ENCODE measurements around the gene ERC2.

ERC2 gene

DNA sequence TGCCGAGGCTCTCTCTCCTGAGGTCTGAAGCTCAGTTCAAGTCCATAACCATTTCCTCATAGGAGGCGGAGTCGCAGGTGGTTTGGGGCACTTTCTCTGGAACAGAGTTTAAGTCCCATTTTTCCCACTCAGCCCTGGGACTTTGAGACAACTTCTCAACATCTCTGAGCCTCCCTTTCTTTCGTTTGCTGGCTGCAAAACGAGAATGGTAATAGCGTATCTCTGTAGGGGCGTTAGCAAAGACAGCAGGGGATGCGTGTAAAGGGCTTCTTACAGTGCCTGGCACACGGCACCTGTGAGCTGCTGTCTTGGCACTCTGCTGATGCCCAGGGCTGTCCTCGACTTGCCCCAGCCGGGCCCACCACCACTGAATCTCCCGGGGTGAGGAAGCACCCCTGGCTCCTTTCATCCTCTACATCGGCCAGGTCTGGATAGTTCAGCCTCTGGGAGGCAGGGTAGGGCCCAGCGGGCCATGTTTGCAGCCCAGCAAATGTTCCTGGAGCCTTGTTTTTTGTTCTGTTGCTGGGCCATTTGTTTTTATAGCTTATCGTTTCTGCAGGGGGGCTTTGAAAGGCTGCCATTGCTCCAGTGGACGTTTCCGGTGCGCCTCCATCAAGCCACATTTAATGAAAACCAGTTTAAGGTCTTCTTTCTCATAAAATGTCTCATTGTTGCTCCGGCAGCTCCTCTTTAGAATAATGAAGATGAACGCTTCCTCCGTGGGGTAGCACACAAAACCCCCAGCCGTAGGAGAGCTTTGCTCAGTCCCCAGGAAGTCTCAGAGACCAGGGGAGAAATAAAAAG lies 921.2 kb downstream of the ERC2 start:
- Histone ChIP-seq H3K36me3 (ENCODE audit: control insufficient read depth in 2 of 2, insufficient read depth in 1 of 2, low read length in 2 of 2) (no peaks in the 10 kb centered on the region), H3K4me1 (ENCODE audit: control insufficient read depth, insufficient read depth, low read length) (peaks cover 6% of the 10 kb centered on the region; the same call in 1 of the 2 replicates), H3K27ac (ENCODE audit: extremely low read depth, low read depth, low read length) (no peak overlapping the region; the same call in 1 of the 2 replicates), H3K9me3 (ENCODE audit: control insufficient read depth, insufficient read depth, low read depth, low read length) (no peaks in the 10 kb centered on the region), H3K4me3 (ENCODE audit: low read depth, low read length) (no peak overlapping the region)
- POLR2A ChIA-PET, result no interaction called here
- CTCF ChIA-PET, result no interaction called here
- TF ChIP-seq ZNF529 (tag by site-specific recombination; IDR thresholded peaks at IDR 0.05; ENCODE audit: insufficient replicate concordance) (no peak), SALL2 (tag by site-specific recombination; IDR thresholded peaks at IDR 0.05; ENCODE audit: borderline replicate concordance) (no peak), KLF1 (tag by site-specific recombination; IDR thresholded peaks at IDR 0.05) (no peak), KLF7 (tag by site-specific recombination; IDR thresholded peaks at IDR 0.05; ENCODE audit: borderline replicate concordance) (no peak), GLIS1 (tag by site-specific recombination; IDR thresholded peaks at IDR 0.05) (peak; percentile 88), ZNF558 (tag by site-specific recombination; IDR thresholded peaks at IDR 0.05) (no peak), ZNF837 (tag by site-specific recombination; IDR thresholded peaks at IDR 0.05) (no peak), ZNF341 (tag by site-specific recombination; IDR thresholded peaks at IDR 0.05; ENCODE audit: low read depth) (no peak), ZNF830 (tag by site-specific recombination; IDR thresholded peaks at IDR 0.05; ENCODE audit: low read depth) (no peak), ZBTB49 (tag by site-specific recombination; IDR thresholded peaks at IDR 0.05; ENCODE audit: low read depth) (no peak), ZSCAN30 (tag by site-specific recombination; IDR thresholded peaks at IDR 0.05) (no peak), ZNF248 (tag by site-specific recombination; IDR thresholded peaks at IDR 0.05) (no peak), ZNF768 (tag by site-specific recombination; IDR thresholded peaks at IDR 0.05) (no peak), BCL11B (tag by site-specific recombination; IDR thresholded peaks at IDR 0.05; ENCODE audit: low read depth) (no peak), ZNF426 (tag by site-specific recombination; IDR thresholded peaks at IDR 0.05) (no peak), ZNF24 (tag by site-specific recombination; IDR thresholded peaks at IDR 0.05) (no peak), ZNF501 (tag by site-specific recombination; IDR thresholded peaks at IDR 0.05) (no peak), ZNF423 (tag by site-specific recombination; IDR thresholded peaks at IDR 0.05) (peak; percentile 35; the same call in 1 of the 2 replicates), ZFHX2 (tag by site-specific recombination; conservative IDR thresholded peaks at IDR 0.05) (no peak), ZNF677 (tag by site-specific recombination; IDR thresholded peaks at IDR 0.05) (no peak), ZBTB21 (tag by site-specific recombination; IDR thresholded peaks at IDR 0.05) (no peak), GLI4 (tag by site-specific recombination; IDR thresholded peaks at IDR 0.05) (no peak), ZBTB7A (tag by site-specific recombination; IDR thresholded peaks at IDR 0.05; ENCODE audit: low read depth) (no peak), OVOL3 (tag by site-specific recombination; IDR thresholded peaks at IDR 0.05) (no peak), ZBTB8A (tag by site-specific recombination; IDR thresholded peaks at IDR 0.05) (peak; percentile 83), FEZF1 (tag by site-specific recombination; IDR thresholded peaks at IDR 0.05) (peak; percentile 64), ZNF658 (tag by site-specific recombination; IDR thresholded peaks at IDR 0.05) (no peak)
- TF ChIP-seq, protein P1, sequence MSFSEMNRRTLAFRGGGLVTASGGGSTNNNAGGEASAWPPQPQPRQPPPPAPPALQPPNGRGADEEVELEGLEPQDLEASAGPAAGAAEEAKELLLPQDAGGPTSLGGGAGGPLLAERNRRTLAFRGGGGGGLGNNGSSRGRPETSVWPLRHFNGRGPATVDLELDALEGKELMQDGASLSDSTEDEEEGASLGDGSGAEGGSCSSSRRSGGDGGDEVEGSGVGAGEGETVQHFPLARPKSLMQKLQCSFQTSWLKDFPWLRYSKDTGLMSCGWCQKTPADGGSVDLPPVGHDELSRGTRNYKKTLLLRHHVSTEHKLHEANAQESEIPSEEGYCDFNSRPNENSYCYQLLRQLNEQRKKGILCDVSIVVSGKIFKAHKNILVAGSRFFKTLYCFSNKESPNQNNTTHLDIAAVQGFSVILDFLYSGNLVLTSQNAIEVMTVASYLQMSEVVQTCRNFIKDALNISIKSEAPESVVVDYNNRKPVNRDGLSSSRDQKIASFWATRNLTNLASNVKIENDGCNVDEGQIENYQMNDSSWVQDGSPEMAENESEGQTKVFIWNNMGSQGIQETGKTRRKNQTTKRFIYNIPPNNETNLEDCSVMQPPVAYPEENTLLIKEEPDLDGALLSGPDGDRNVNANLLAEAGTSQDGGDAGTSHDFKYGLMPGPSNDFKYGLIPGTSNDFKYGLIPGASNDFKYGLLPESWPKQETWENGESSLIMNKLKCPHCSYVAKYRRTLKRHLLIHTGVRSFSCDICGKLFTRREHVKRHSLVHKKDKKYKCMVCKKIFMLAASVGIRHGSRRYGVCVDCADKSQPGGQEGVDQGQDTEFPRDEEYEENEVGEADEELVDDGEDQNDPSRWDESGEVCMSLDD (tag by site-specific recombination; IDR thresholded peaks at IDR 0.05), result no peak
- TF ChIP-seq, protein P2, sequence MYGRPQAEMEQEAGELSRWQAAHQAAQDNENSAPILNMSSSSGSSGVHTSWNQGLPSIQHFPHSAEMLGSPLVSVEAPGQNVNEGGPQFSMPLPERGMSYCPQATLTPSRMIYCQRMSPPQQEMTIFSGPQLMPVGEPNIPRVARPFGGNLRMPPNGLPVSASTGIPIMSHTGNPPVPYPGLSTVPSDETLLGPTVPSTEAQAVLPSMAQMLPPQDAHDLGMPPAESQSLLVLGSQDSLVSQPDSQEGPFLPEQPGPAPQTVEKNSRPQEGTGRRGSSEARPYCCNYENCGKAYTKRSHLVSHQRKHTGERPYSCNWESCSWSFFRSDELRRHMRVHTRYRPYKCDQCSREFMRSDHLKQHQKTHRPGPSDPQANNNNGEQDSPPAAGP (tag by site-specific recombination; IDR thresholded peaks at IDR 0.05), result no peak
- TF ChIP-seq, protein P3, sequence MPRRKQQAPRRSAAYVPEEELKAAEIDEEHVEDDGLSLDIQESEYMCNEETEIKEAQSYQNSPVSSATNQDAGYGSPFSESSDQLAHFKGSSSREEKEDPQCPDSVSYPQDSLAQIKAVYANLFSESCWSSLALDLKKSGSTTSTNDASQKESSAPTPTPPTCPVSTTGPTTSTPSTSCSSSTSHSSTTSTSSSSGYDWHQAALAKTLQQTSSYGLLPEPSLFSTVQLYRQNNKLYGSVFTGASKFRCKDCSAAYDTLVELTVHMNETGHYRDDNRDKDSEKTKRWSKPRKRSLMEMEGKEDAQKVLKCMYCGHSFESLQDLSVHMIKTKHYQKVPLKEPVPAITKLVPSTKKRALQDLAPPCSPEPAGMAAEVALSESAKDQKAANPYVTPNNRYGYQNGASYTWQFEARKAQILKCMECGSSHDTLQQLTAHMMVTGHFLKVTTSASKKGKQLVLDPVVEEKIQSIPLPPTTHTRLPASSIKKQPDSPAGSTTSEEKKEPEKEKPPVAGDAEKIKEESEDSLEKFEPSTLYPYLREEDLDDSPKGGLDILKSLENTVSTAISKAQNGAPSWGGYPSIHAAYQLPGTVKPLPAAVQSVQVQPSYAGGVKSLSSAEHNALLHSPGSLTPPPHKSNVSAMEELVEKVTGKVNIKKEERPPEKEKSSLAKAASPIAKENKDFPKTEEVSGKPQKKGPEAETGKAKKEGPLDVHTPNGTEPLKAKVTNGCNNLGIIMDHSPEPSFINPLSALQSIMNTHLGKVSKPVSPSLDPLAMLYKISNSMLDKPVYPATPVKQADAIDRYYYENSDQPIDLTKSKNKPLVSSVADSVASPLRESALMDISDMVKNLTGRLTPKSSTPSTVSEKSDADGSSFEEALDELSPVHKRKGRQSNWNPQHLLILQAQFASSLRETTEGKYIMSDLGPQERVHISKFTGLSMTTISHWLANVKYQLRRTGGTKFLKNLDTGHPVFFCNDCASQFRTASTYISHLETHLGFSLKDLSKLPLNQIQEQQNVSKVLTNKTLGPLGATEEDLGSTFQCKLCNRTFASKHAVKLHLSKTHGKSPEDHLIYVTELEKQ (tag by site-specific recombination; IDR thresholded peaks at IDR 0.05; ENCODE audit: borderline replicate concordance), result no peak

Measured in HEK293 (cell line).